ENCODE results near the gene IDH3B. TPM values are rescaled to one million over a fixed set of nuclear protein-coding genes. Genes with fewer than 3 reads are reported as not detected.

Gene IDH3B
- total and polyA plus RNA-seq, 11 donors: 122 to 356 (median 197) TPM

DNA sequence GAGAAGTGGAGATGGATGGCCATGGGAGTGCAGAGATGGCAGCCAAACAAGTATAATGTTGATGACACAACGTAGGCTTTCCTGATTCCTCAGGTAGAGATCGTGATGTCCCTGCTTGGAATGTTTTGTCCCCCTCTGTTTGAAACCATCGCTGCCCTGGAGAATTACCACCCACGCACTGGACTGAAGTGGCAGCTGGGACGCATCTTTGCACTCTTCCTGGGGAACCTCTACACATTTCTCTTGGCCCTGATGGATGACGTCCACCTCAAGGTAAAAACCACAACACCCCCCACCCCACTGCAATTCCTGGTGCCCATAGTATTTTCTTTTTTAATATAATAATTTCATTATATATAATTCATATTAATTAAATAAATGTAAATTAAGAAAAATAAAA lies 53.7 kb downstream of the IDH3B start:
- Histone ChIP-seq H3K27ac (no peak overlapping the region), H3K27me3 (peaks cover 0 to 8% (median 3%) of the 10 kb centered on the region in 9 donors), H3K4me3 (no peak overlapping the region), H3K9me3 (peaks cover 0 to 25% (median 13%) of the 10 kb centered on the region in 12 donors), H3K4me1 (no peaks in the 10 kb centered on the region), H3K36me3 (no peaks in the 10 kb centered on the region)
- intact Hi-C loops (cut with DNase I): no loop called here
- TF ChIP-seq POLR2A (IDR thresholded peaks at IDR 0.05): no peak
- TF ChIP-seq, protein P1, sequence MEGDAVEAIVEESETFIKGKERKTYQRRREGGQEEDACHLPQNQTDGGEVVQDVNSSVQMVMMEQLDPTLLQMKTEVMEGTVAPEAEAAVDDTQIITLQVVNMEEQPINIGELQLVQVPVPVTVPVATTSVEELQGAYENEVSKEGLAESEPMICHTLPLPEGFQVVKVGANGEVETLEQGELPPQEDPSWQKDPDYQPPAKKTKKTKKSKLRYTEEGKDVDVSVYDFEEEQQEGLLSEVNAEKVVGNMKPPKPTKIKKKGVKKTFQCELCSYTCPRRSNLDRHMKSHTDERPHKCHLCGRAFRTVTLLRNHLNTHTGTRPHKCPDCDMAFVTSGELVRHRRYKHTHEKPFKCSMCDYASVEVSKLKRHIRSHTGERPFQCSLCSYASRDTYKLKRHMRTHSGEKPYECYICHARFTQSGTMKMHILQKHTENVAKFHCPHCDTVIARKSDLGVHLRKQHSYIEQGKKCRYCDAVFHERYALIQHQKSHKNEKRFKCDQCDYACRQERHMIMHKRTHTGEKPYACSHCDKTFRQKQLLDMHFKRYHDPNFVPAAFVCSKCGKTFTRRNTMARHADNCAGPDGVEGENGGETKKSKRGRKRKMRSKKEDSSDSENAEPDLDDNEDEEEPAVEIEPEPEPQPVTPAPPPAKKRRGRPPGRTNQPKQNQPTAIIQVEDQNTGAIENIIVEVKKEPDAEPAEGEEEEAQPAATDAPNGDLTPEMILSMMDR (IDR thresholded peaks at IDR 0.05): no peak
- 75 to 87% (median 77%) methylated on average over 6 of the region's 6 CpGs for WGBS, 4 donors
- ATAC-seq: no peak
- no peak for DNase-seq

MicroRNA genes within 50 kb of the gene (microRNA counts, 767-probe panel; counts per million panel counts)
- microRNA hsa-miR-1292: 0 to 71.6 counts per million in 2 donors

Small RNA genes within 50 kb of the gene (microRNA-seq; reads per million reads assigned to microRNA genes)
- 3.0 to 7.2 (median 5.3) reads per million in 4 donors for gene MIR1292

Other genes with a start within 250 kb of the IDH3B start
- gene SNRPB, start 193.4 kb downstream of the IDH3B start, total RNA-seq: 100 to 1,000 TPM in 2 of 9 donors, 10 to 100 TPM in 7; 36.8 to 132 (median 75.5) TPM
- 100 to 1,000 TPM in 1 of 2 donors, 10 to 100 TPM in 1; 77.4 to 290 TPM for gene SNRPB, start 193.4 kb downstream of the IDH3B start, polyA plus RNA-seq
- gene ZNF343, start 155.3 kb downstream of the IDH3B start, total RNA-seq: 1 to 10 TPM; 4.2 to 8.6 (median 5.4) TPM
- gene ZNF343, start 155.3 kb downstream of the IDH3B start, polyA plus RNA-seq: 1 to 10 TPM; 2.6 to 5.6 TPM
- gene TMC2, start 127.6 kb downstream of the IDH3B start, total RNA-seq: not detected
- gene TMC2, start 127.6 kb downstream of the IDH3B start, polyA plus RNA-seq: not detected
- gene NOP56, start 11.6 kb downstream of the IDH3B start, total RNA-seq: 10 to 100 TPM; 24.6 to 78.8 (median 51.0) TPM
- 10 to 100 TPM; 42.3 to 66.8 TPM for gene NOP56, start 11.6 kb downstream of the IDH3B start, polyA plus RNA-seq
- gene EBF4, start 28.6 kb upstream of the IDH3B start, total RNA-seq: 1 to 10 TPM; 2.5 to 6.4 (median 4.2) TPM
- 1 to 10 TPM; 2.7 to 2.9 TPM for gene EBF4, start 28.6 kb upstream of the IDH3B start, polyA plus RNA-seq
- gene CPXM1, start 136.4 kb upstream of the IDH3B start, total RNA-seq: 10 to 100 TPM in 2 of 9 donors, 1 to 10 TPM in 2, under 1 TPM in 5; 0.42 to 21.5 (median 0.72) TPM
- 1 to 10 TPM in 1 of 2 donors, under 1 TPM in 1; 0.27 to 3.9 TPM for gene CPXM1, start 136.4 kb upstream of the IDH3B start, polyA plus RNA-seq
- gene C20orf141, start 150.8 kb upstream of the IDH3B start, total RNA-seq: not detected
- gene C20orf141, start 150.8 kb upstream of the IDH3B start, polyA plus RNA-seq: not detected
- not detected for gene TMEM239, start 152.1 kb upstream of the IDH3B start, total RNA-seq
- gene TMEM239, start 152.1 kb upstream of the IDH3B start, polyA plus RNA-seq: not detected
- gene PCED1A, start 176.4 kb upstream of the IDH3B start, total RNA-seq: 10 to 100 TPM in 2 of 9 donors, 1 to 10 TPM in 7; 5.0 to 20.7 (median 6.8) TPM
- gene PCED1A, start 176.4 kb upstream of the IDH3B start, polyA plus RNA-seq: 10 to 100 TPM in 1 of 2 donors, 1 to 10 TPM in 1; 7.0 to 11.3 TPM
- 10 to 100 TPM; 13.9 to 28.6 (median 19.5) TPM for gene VPS16, start 176.5 kb upstream of the IDH3B start, total RNA-seq
- gene VPS16, start 176.5 kb upstream of the IDH3B start, polyA plus RNA-seq: 10 to 100 TPM; 19.8 to 21.2 TPM
- gene PTPRA, start 209.3 kb upstream of the IDH3B start, total RNA-seq: 10 to 100 TPM; 17.3 to 43.4 (median 32.2) TPM
- 10 to 100 TPM in 1 of 2 donors, 1 to 10 TPM in 1; 6.1 to 18.9 TPM for gene PTPRA, start 209.3 kb upstream of the IDH3B start, polyA plus RNA-seq